SH-SY5Y (cell line): ENCODE measurements around the gene IL34.

Experiments
- GATA2 ChIP-seq: IDR thresholded peaks from 2 replicates; pipeline ENCODE4 v1.6.1; 2011; ENCODE audit warnings: mild to moderate bottlenecking, low read depth, low read length
- GATA3 ChIP-seq: IDR thresholded peaks from 2 replicates; pipeline ENCODE4 v1.6.1; 2011; ENCODE audit warnings: low read depth, mild to moderate bottlenecking, low read length, moderate library complexity

GRCh38 chr16:70701998-70702397 is 55.6 kb downstream of the IL34 start:
- TF ChIP-seq GATA2 (no peak), GATA3 (no peak)
